ENCODE results near the gene IL7R. TPM values are rescaled to one million over a fixed set of nuclear protein-coding genes. Genes with fewer than 3 reads are reported as not detected.
"Not testable (repeated sequence)": the region's sequence is repeated elsewhere in the genome, so short reads cannot be mapped to it uniquely, and the experiment has no call there.

Gene IL7R
- polyA plus RNA-seq, 3 donors = 0.37 to 0.93 (median 0.60) TPM

DNA sequence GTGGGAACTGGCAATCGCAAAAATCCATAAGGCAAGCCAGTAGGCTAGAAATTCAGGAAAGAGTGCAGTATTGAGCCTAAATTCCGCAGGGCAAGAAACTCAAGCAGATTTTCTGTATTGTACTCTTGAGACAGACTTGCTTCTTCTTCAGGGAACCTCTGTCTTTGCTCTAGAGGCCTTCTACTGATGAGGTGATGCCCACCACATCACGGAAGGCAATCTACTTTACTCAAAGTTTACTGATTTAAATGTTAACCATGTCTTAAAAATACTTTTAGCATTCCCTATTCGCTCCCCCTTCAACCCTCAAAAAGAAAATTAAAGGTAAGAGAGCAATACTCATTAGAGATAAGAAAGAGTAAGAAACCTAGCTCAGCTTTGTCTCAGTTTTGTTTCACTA, 11.3 kb downstream of the IL7R start:
- DNase-seq (ENCODE audit: low read depth in 3 of 3, low spot score in 2 of 3) = no peak

DNA sequence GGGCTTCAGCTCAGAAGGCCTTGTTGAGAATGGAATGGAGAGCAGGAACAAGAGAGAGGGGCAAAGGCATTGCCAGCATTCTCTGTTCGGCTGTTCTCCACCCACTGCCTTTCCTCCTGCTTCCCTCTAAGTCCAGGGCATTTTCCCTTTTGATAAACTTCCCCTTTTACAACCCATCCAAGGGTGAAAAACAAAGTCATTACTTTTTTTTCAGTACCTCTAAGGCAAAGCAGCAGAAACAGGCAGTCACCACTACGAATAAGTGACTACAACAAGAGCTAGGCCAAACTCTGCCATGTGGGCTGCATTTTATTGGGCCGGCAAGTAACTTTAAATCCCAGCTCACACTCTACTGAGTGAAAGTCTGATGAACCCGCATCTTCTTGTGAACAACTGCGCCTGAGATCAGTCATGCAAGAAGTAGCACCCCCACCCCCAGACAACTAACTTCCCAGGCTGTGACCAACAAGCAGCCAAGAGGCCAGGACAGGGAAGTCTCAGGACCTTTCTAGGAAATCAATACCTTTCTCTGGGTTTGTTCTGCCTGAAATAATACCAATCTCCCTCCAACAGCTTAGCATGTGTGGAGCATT, 13.1 kb downstream of the IL7R start:
- no peak for DNase-seq (ENCODE audit: low read depth in 3 of 3, low spot score in 2 of 3)

DNA sequence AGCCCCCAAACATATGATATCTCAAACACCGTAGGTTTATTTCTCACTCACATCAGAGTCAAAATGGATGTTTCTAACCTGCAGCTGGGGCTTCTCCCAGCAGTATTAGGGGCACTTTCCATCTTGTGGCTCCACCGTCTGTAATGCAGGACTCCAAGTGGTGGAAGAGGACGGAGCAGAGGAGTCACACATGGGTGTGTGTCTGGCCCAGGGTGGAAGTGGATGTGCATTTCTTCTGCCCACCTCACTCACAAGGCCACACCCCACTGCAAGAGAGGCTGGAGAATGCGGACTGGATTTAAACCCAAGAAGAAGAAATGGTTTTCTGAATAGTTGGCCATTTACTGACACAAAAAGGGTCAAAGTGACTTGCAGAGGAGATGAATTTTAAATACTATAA, 13.9 kb downstream of the IL7R start:
- DNase-seq (ENCODE audit: low read depth in 3 of 3, low spot score in 2 of 3) = no peak

DNA sequence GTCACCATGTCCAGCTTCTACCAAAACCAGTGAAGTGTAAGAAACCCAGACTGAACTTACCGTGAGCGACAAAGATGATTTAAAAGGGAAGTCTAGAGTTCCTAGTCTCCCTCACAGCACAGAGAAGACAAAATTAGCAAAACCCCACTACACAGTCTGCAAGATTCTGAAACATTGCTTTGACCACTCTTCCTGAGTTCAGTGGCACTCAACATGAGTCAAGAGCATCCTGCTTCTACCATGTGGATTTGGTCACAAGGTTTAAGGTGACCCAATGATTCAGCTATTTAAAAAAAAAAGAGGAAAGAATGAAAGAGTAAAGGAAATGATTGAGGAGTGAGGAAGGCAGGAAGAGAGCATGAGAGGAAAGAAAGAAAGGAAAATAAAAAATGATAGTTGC, 19.8 kb downstream of the IL7R start:
- DNase-seq (ENCODE audit: low read depth in 3 of 3, low spot score in 2 of 3) = no peak

DNA sequence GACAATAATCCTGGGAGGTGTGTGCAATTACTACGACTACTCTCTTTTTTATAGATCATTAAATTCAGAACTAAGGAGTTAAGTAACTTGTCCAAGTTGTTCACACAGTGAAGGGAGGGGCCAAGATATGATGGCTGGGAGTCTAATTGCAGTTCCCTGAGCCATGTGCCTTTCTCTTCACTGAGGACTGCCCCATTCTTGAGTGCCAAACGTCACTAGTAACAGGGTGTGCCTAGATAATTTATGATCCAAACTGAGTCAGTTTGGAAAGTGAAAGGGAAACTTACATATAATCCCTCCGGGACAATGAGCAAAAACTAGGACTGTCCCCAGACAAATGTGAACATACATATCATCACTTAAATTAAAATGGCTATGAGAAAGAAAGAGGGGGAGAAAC, 20.2 kb downstream of the IL7R start:
- no peak for DNase-seq (ENCODE audit: low read depth in 3 of 3, low spot score in 2 of 3)

DNA sequence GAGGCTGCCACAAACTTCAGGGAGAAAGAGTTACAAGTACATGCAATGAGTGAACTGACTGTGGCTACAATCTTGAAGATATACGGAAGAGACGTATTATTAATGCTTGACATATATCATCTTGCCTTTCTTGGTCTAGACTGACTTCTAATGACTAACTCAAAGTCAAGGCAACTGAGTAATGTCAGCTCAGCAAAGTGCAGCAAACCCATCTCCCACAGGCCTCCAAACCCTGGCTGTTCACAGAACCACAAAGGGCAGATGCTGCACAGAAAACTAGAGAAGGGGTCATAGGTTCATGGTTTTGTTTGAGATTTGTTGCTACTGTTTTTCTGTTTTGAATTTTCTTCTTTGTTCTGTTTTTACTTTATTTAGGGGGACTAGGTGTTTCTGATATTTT, 21.0 kb downstream of the IL7R start:
- no peak for DNase-seq (ENCODE audit: low read depth in 3 of 3, low spot score in 2 of 3)

DNA sequence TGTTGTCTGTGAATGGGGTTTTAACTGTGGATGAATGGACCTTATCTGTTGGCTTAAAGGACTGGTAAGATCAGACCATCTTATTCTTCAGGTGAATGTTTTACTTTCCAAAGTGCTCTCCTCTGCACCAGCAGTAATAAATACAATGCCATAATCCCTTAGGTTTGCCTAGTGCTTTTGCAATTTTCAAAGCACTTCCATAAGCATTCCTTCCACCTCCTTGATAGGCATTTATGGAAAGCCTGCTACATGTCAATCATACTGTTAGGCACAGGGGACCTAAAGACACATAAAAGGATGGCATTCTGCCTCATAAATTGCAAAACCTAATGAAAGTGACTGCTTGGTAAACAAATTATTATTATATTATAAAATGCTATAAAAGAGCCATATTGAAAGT, 21.4 kb downstream of the IL7R start:
- DNase-seq (ENCODE audit: low read depth in 3 of 3, low spot score in 2 of 3) = no peak

DNA sequence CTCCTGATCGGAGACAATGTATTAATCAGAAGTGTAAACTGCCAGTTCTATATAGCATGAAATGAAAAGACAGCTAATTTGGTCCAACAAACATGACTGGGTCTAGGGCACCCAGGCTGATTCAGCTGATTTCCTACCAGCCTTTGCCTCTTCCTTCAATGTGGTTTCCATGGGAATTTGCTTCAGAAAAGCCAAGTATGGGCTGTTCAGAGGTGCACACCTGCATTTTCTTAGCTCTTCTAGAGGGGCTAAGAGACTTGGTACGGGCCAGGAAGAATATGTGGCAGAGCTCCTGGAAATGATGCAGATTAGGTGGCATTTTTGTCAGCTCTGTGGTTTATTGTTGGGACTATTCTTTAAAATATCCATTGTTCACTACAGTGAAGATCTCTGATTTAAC, 22.4 kb downstream of the IL7R start:
- no peak for DNase-seq (ENCODE audit: low read depth in 3 of 3, low spot score in 2 of 3)

DNA sequence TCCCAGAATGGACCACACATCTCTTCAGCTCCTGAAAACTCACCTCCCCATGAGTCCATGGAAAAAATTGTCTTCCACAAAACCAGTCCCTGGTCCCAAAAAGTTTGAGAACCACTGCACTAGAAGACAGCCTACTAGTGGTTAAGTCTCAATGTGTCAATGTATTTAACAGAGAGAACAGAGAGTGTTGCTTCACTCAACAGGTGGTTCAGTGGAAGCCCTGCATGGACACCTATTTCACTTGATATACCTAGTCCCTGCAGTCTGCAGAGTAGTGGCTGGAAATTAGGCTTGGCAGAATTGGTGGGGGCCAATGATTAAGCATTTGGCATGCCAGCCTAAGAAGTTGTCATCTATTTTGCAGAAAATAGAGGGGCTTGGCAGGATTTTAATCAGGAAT, 23.0 kb downstream of the IL7R start:
- DNase-seq (ENCODE audit: low read depth in 3 of 3, low spot score in 2 of 3) = no peak

DNA sequence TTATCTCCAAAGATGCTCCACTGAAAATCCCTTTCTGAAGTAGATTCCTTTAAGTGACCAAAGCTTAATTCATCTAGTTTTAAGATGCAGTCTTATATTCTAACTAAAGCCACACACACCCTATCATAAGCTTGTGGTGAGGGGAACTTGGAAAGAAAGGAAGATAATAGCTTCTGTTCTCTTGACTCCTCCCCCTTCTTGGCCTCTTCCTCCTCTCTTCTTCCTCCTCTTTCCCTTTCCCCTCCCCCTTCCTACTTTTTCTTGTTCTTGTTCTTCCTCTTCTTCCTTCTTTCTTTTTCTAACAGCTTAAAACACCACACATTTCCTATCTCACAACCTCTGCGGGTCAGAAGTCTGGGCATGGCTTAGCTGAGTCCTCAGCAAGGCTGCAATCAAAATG, 23.5 kb downstream of the IL7R start:
- no peak for DNase-seq (ENCODE audit: low read depth in 3 of 3, low spot score in 2 of 3)

DNA sequence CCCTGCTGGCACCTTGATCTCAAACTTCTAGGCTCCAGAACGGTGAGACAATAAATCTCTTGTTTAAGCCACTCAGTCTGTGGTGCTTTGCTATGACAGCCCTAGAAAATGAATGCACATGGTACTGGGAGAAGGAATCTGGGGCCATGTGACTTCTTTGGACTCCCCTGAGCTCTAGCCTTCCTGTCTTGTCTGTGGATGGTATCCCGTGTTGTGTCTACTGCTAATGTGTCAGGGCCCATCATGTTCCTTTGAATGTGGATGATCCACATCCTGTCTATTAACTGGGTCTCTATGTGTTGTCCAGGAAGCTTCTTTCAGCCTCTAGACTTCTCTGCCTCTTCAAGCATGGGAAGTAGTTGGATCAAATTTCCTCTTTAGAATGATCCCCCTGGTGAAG, 25.1 kb downstream of the IL7R start:
- no peak for DNase-seq (ENCODE audit: low read depth in 3 of 3, low spot score in 2 of 3)

DNA sequence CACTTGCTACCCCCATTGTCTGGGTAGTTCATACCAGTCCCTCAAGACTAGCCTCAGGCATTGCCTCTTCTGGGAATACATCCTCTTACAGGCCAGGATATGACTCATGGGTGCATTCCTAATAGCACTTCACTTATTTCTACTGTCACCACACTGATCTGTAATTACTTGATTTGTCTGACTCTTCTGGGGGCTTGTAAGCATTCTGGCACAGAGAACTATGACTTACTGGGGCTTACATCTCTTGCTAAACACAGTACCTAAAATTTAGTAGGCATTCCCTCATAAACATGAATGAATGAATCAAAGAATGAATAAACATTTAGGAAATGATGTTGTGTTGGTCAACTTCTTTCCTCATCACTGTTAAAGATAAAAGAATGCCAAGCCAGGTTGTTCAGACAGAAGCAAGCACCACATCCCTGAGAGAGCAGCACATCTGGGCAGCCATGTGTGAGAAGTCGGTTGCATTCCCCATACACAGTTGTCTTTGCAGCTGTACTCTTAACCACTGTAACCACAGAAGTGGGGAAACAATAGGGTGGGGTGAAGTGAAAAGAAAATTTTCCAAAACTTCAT, 27.6 kb downstream of the IL7R start:
- DNase-seq (ENCODE audit: low read depth in 3 of 3, low spot score in 2 of 3) = no peak

DNA sequence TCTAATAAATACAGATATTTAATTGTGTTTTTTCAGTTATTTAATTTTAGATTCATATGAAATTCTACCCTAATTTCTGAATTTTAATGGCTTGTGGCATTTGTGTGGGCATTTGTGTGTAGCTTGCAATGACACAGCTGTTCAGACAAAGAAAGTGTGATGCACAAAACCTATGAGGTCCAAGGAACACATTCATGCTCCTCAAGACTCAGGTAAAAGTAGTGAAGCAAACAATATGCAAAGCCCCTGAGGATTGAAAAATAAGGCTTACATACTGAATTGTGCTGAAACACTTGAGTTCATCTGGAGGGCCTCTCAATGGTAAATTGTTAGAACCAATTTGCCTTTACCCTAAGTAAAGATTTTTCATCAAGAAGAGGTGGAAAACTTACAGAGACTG, 28.1 kb downstream of the IL7R start:
- DNase-seq (ENCODE audit: low read depth in 3 of 3, low spot score in 2 of 3) = no peak

DNA sequence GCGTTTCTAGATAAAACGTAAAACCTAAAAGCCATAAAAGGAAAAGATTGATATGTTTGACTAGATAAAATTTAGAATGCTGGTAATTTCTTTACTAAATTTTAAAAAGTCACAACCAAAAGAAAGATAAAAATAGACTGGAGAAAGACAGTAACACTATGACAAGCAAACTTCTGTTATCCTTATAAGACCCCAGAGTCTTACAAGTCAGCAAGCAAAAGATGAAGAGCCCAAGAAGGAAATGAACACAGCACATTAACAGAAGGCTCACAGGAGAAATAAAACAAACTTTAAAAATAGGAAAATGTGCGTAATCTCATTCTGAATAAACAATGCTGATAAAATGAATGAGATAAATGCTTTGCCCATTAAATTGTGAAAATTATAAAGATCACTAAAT, 29.7 kb downstream of the IL7R start:
- DNase-seq (ENCODE audit: low read depth in 3 of 3, low spot score in 2 of 3) = no peak

DNA sequence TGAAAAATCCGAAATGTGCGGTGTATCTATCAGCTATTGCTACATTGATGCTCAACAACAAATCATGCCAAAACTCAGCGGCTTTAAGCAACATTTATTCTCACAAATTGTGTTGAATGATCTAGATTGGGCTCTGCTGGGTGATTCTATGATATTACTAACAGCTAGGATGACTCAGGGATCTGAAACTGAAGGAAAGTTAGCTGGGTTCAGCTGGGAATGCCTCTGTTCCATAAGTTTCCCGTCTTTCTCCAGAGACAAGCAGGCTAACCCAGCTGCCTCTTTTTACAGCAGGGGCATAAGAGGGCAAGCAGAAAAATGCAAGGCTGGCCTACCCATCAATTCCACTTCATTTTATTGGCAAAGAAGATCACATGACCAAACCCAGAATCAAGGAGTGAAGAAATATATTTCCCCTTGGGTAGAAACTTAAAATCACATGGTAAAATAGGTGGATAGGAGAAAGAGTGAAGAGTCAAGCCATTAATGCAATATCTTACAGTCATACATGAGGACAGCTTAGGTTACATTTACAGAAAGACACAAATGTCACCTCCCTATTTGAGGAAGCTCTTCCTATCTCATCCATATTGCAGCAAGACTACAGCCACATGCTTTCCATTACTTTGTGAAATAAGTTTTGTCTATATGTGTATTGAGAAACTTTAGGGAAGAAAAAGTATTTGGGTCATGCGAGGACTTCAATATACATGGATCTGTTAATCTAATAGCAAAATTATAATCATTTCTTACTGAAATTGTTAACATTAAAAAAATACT, 30.8 kb downstream of the IL7R start:
- no peak for DNase-seq (ENCODE audit: low read depth in 3 of 3, low spot score in 2 of 3)

DNA sequence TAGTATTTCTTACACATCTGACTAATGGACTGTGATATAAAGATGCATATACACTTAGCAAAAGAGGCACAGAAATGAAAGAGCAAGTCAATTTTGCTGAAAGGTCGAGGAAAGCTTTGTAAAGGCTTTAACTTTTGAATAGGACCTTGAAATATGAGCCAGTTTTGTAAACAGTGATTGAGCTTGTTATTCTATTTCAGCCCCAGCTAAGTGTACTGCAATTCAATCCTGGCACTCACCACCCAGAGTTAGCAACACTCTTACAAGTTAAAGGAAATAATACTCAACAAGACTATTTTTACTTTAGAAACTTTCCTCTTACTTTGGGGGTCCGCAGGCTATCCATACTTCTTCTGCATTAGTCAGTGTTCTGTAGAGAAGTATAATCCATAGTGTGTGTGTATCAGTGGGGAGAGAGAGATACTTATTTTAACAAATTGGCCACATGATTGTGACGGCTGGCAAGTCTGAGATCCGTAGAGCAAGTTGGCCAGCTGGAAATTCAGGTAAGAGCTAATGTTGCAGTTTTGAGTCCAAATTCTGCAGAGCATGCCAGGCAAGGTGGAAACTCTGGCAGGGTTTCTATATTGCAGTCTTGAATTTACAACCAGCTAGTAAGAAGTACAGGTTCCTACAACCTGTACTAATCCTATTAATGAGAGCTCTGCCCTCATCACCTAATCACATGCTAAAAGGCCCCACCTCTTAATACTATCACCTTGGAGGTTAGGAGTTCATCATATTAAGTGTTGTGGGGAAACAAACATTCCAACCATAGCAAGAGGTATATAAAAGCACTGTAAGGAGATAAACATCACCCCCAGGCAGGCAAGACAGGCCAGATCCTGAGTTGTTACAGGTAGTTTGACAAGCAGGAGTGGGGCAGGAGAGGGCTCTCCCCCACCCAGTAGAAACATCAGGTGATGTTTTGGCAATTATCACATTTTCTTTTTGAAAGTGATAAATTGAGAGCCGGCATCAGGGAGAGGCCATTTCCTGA, 33.6 kb downstream of the IL7R start:
- DNase-seq (ENCODE audit: low read depth in 3 of 3, low spot score in 2 of 3) = no peak

DNA sequence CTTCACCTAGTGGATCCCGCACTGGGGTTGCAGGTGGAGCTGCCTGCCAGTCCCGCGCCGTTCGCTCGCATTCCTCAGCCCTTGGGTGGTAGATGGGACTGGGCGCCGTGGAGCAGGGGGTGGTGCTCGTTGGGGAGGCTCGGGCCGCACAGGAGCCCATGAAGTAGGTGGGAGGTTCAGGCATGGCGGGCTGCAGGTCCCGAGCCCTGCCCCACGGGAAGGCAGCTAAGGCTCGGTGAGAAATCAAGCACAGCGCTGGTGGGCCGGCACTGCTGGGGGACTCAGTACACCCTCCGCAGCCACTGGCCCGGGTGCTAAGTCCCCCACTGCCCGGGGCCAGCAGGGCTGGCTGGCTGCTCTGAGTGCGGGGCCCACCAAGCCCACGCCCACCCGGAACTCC, 36.1 kb downstream of the IL7R start:
- not testable (repeated sequence) for DNase-seq (ENCODE audit: low read depth in 3 of 3, low spot score in 2 of 3)

DNA sequence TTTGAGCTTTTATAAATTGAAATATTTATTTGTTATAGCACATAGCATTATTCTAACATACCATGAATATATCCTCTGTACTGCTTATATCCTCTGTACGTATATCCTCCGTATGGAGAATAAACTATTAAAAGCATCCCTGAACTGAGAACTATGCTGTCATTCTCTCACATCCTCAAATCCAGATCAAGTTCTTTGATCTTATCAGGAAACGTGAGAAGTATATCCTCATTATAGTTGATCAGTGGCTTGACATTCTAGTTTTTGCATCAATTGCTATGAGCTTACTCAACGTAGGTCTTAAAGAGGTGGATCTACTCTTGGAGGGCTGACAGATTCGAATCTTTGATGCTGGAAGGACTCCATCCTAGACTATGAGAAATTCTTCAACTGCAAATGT, 37.4 kb downstream of the IL7R start:
- DNase-seq (ENCODE audit: low read depth in 3 of 3, low spot score in 2 of 3) = no peak

DNA sequence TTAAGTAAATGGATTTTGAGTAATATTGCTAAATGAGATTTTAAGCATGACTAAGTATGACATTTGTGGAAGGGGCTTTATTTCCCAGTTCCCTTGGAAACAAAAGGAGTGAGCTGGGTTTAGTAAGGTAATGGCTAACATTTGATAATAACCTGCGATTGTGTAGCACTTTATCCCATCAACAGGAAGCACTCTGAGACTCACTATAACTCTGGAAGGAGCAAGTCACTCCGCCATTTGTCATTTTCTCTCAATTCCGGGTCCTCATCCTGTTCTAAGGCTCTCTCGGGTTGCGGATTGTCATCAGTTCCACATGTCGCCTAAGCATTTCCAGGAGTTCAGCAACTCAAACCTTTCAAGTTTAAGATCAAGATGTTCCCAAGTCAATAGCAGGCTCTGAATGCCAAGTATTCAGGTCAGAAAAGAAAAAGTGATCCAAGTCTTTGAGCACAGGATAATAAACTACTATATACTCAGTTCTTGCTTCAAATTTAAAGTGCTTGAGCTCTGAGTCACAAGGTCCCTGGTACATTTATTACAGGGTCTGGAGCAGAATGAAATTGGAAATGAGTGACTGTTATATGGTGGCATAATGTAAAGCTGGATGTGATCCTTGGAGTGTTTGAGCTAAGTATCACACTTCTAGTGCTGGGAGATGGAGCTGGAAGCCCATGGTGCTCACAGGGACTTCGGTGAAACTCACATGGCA, 42.4 kb downstream of the IL7R start:
- no peak for DNase-seq (ENCODE audit: low read depth in 3 of 3, low spot score in 2 of 3)

DNA sequence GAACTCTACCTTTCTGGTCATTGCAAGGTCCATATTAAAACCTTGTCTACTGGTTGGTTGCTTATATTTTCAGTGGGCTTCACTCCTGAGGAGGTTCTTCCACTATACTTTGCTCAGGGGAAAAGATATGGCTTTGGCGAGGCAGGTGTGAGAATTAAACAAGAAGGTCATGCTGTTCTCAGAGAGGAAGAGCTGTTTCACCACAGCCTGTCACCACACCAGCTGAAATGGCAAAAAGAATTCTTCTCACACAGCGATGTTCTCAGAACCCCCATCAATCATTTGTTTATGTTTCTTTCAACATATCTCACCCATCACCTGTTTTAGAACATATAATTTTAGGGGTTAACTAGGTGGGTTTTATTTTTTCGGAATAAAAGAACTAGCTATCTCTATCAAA, 43.1 kb downstream of the IL7R start:
- DNase-seq (ENCODE audit: low read depth in 3 of 3, low spot score in 2 of 3) = no peak
